Raji (cell line): ENCODE measurements around the gene PPP1R1A.

ENCODE experiments used
- POLR2A ChIP-seq: IDR thresholded peaks from 2 replicates; pipeline ENCODE4 v1.6.1; 2011; ENCODE audit warnings: low read depth, low read length, control low read depth; ENCODE audit not compliant: insufficient read depth

PPP1R1A gene

DNA sequence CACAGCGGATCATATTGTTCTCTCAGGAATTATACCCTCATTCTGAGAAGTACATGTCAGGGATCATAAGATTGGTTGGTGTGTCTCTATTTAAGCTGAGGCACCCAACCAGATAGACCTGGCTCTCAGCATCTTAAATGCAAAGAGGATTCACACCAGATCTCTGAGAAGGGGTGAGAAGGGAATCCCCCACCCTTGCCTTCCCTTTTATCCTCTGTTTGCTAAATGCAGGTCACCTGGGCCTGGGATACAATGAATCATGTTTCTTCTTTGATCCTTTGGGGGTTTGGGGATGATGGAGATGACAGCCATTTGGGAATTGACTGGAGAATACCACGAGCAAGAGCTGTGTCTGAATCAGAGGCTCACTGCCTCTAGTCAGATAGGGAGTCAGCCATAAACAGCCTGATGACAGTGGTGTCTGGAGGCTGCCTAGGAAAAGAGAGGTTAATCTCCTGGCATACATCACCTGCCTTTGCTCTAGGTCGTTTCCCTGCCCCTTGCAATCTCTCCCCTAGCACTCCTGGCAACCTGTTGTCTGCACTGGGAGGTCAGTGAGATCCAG, 50.2 kb downstream of the PPP1R1A start:
- TF ChIP-seq POLR2A, result no peak

DNA sequence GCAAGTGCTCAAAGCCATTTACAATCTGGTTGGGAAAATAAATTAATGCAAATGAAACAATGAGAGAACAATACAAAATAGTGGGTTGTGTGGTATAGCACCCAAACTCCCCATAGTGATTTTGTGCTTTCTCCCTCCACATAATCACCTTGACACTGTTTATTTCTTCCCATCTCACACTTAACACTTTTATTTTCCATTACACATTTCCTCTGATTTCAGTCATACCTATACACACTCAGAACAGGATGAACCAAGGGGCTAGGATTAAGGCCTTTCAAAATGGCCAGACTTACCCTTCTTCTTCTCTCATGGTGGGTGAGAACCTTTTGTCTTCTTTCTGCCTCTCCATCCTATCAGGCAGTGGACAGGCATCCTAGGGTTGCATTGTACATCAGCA, 53.0 kb downstream of the PPP1R1A start:
- no peak for TF ChIP-seq POLR2A

DNA sequence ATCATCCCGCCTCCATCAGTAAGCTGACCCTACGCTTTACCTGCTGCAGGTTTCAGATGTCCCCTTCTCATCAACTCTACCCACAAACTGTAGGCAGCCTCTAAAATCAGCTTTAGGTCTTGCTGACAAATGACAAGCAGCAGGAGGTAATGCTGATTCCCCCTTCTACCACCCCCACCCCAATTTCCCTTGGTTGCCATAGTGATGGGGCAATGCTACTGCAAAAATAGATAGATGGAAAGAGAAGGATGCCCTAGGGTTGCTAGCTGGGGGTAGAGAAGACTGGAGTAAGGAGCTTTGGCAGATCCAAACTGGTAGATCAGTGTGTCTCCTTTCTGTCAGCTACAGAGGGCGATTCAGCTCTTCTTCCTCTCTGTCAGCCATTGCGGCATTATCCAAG, 58.9 kb downstream of the PPP1R1A start:
- TF ChIP-seq POLR2A, result no peak
